Measurements from ENCODE around the gene THSD4. TPM values are rescaled to one million over a fixed set of nuclear protein-coding genes. Genes with fewer than 3 reads are reported as not detected.

THSD4 gene
- total RNA-seq, 1 donor: 15.6 TPM

DNA sequence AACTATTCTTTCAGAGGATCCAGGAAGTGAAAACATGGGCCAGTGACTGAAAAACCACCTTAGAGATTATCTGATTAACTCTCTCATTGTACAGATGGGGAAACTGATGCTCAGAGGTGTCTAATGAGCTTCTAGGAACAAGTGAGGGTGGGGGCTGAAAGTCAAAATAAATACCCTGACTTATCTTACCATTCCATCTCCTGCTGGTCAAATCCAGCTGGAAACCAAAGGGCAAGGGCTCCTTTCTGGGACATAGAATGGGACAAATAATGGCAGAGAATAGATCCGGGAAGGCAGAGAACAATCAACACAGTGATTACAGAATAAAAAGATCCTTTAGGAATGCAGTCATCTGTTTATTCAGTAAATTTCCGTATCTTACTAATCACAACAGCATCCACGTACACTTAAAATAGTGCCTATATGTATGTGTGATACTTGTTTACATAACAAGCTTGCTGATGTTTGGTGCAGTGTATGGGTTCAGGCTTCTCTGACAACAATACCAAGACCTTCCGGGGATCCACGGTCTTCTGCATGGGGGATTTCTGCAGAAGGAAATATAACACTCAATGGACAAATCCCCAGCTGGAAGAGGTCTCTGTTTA is 173.2 kb downstream of the THSD4 start:
- Histone ChIP-seq H3K4me1 (ENCODE audit: insufficient read depth, low read length) (peaks cover 14% of the 10 kb centered on the region), H3K27me3 (ENCODE audit: insufficient read depth, low read length) (no peaks in the 10 kb centered on the region), H4K20me1 (ENCODE audit: insufficient read depth, low read length) (no peaks in the 10 kb centered on the region), H3K9me3 (ENCODE audit: low read depth, low read length) (no peaks in the 10 kb centered on the region), H2AFZ (ENCODE audit: low read length) (no peak overlapping the region), H3K79me2 (ENCODE audit: insufficient read depth, low read length) (no peaks in the 10 kb centered on the region), H3K4me3 (ENCODE audit: insufficient read depth, low read length) (no peak overlapping the region), H3K36me3 (ENCODE audit: insufficient read depth, low read length) (no peaks in the 10 kb centered on the region), H3K4me2 (ENCODE audit: insufficient read depth, low read length) (no peak overlapping the region), H3K27ac (ENCODE audit: low read depth, low read length) (no peak overlapping the region)
- TF ChIP-seq, protein P1, sequence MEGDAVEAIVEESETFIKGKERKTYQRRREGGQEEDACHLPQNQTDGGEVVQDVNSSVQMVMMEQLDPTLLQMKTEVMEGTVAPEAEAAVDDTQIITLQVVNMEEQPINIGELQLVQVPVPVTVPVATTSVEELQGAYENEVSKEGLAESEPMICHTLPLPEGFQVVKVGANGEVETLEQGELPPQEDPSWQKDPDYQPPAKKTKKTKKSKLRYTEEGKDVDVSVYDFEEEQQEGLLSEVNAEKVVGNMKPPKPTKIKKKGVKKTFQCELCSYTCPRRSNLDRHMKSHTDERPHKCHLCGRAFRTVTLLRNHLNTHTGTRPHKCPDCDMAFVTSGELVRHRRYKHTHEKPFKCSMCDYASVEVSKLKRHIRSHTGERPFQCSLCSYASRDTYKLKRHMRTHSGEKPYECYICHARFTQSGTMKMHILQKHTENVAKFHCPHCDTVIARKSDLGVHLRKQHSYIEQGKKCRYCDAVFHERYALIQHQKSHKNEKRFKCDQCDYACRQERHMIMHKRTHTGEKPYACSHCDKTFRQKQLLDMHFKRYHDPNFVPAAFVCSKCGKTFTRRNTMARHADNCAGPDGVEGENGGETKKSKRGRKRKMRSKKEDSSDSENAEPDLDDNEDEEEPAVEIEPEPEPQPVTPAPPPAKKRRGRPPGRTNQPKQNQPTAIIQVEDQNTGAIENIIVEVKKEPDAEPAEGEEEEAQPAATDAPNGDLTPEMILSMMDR (IDR thresholded peaks at IDR 0.05; ENCODE audit: extremely low read depth, low read depth, low read length): no peak
- DNase-seq (ENCODE audit: insufficient read length, low spot score, missing footprints): no peak

DNA sequence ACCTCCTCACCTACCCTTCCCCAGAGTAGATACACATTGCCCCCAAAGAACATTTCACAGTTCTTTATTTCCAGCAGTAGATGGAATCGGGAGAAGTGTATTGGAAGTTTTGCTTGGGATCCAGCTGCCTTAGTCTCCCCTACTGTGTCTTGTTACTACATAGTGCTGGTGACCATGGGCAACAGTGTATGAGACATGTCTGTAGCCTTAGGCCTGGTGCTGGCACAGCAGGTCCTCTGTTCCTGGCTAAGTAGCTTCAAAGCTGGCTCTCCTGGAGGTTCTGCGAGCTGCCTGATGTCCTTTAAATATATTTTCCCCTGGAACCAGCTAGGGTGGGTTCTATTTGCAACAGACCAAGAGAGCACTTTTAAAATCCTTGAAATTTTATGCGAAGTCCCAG is 174.7 kb downstream of the THSD4 start:
- Histone ChIP-seq H3K36me3 (ENCODE audit: insufficient read depth, low read length) (no peaks in the 10 kb centered on the region), H3K4me3 (ENCODE audit: insufficient read depth, low read length) (no peak overlapping the region), H3K27ac (ENCODE audit: low read depth, low read length) (no peak overlapping the region), H2AFZ (ENCODE audit: low read length) (no peak overlapping the region), H3K27me3 (ENCODE audit: insufficient read depth, low read length) (no peaks in the 10 kb centered on the region), H3K4me2 (ENCODE audit: insufficient read depth, low read length) (no peak overlapping the region), H3K79me2 (ENCODE audit: insufficient read depth, low read length) (no peaks in the 10 kb centered on the region), H4K20me1 (ENCODE audit: insufficient read depth, low read length) (no peaks in the 10 kb centered on the region), H3K9me3 (ENCODE audit: low read depth, low read length) (no peaks in the 10 kb centered on the region), H3K4me1 (ENCODE audit: insufficient read depth, low read length) (peaks cover 27% of the 10 kb centered on the region)
- TF ChIP-seq, protein P1 (IDR thresholded peaks at IDR 0.05; ENCODE audit: extremely low read depth, low read depth, low read length): no peak
- no peak for DNase-seq (ENCODE audit: insufficient read length, low spot score, missing footprints)

DNA sequence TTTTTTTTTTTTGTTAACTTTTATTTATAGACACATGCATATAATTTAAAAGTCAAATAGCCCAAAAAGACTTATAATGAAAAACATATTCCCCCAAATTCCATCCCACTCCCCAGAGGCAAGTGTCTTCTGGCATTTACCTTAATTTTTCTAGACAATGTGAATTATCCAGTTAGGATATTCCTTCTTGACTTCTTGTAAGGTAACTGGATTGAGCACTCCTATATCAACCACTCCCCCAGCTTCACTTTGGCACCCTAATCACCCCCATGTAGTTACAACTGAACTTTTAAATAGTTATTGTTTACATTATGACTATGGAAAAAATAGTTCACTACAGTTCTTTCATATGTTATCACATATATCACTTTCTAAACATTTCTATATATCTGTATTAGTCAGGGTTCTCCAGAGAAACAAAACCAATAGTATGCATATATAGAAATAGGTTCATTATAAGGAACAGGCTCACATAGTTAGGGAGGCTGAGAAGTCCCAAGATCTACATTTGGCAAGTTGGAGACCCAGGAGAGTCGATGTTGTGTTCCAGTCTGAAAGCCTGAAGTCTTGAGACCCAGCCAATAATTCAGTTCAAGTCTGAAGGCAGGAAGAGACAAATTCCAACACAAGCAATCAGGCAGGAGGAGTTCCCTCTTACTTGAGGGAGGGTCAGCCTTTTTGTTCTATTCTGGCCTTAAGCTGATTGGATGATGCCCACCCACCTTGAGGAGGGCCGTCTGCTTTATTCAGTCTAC is 175.8 kb downstream of the THSD4 start:
- Histone ChIP-seq H3K27ac (ENCODE audit: low read depth, low read length) (peak overlapping the region; percentile 25), H3K9me3 (ENCODE audit: low read depth, low read length) (no peaks in the 10 kb centered on the region), H3K36me3 (ENCODE audit: insufficient read depth, low read length) (no peaks in the 10 kb centered on the region), H2AFZ (ENCODE audit: low read length) (no peak overlapping the region), H3K27me3 (ENCODE audit: insufficient read depth, low read length) (no peaks in the 10 kb centered on the region), H3K4me1 (ENCODE audit: insufficient read depth, low read length) (peaks cover 37% of the 10 kb centered on the region), H3K4me3 (ENCODE audit: insufficient read depth, low read length) (no peak overlapping the region), H4K20me1 (ENCODE audit: insufficient read depth, low read length) (no peaks in the 10 kb centered on the region), H3K4me2 (ENCODE audit: insufficient read depth, low read length) (no peak overlapping the region), H3K79me2 (ENCODE audit: insufficient read depth, low read length) (no peaks in the 10 kb centered on the region)
- DNase-seq (ENCODE audit: insufficient read length, low spot score, missing footprints): no peak
- TF ChIP-seq, protein P1 (IDR thresholded peaks at IDR 0.05; ENCODE audit: extremely low read depth, low read depth, low read length): no peak

DNA sequence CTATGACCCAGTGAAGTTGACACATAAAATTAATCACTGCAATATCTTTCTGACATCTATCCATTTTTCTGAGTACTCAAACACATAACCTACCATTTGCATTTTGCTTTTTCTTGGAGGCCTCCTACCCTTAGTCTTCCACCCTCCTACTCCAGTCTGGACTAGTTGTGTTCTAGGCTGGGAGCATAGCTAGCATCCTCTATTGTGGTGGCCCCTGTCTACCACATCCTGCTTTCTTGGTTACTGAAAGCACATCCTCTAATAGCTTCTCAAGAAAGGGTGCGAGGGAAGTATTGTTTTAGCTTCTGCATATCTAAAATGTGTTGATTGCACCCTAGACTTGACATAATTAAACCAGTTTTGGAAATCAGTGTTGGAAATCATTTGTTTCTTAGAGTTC is 176.5 kb downstream of the THSD4 start:
- no peaks in the 10 kb centered on the region for H3K9me3 ChIP-seq (ENCODE audit: low read depth, low read length)
- peaks cover 43% of the 10 kb centered on the region for H3K4me1 ChIP-seq (ENCODE audit: insufficient read depth, low read length)

More for the DNA sequence above, 176.5 kb downstream of the THSD4 start:
- no peak overlapping the region for H3K4me3 ChIP-seq (ENCODE audit: insufficient read depth, low read length)
- no peak overlapping the region for H2AFZ ChIP-seq (ENCODE audit: low read length)
- H3K4me2 ChIP-seq (ENCODE audit: insufficient read depth, low read length): no peak overlapping the region
- no peaks in the 10 kb centered on the region for H3K36me3 ChIP-seq (ENCODE audit: insufficient read depth, low read length)
- no peaks in the 10 kb centered on the region for H3K79me2 ChIP-seq (ENCODE audit: insufficient read depth, low read length)
- peak overlapping the region; percentile 25 for H3K27ac ChIP-seq (ENCODE audit: low read depth, low read length)
- no peak for DNase-seq (ENCODE audit: insufficient read length, low spot score, missing footprints)
- no peaks in the 10 kb centered on the region for H3K27me3 ChIP-seq (ENCODE audit: insufficient read depth, low read length)
- H4K20me1 ChIP-seq (ENCODE audit: insufficient read depth, low read length): no peaks in the 10 kb centered on the region
- TF ChIP-seq, protein P1 (IDR thresholded peaks at IDR 0.05; ENCODE audit: extremely low read depth, low read depth, low read length): no peak
